Fibroblast of mammary gland (primary cell): ENCODE results near the gene SOHLH2.
A peak's percentile ranks its signal among the peaks of the same experiment; 100 is the strongest.

Experiments
- DNase-seq: peaks from one replicate; pipeline ENCODE4 v3.0.0-alpha.2; 2010; ENCODE audit warnings: low read depth
- H3K4me3 ChIP-seq: 2 replicates; pipeline ENCODE4 v1.5.1; 2011; ENCODE audit warnings: low read depth, mild to moderate bottlenecking, low read length, moderate library complexity; ENCODE audit not compliant: control insufficient read depth
- TF ChIP-seq, protein P1 (sequence below): conservative IDR thresholded peaks from 2 replicates; pipeline ENCODE4 v1.5.1; 2011; ENCODE audit warnings: low read depth, low read length, inconsistent platforms; ENCODE audit not compliant: control insufficient read depth, insufficient read depth

Gene SOHLH2

DNA sequence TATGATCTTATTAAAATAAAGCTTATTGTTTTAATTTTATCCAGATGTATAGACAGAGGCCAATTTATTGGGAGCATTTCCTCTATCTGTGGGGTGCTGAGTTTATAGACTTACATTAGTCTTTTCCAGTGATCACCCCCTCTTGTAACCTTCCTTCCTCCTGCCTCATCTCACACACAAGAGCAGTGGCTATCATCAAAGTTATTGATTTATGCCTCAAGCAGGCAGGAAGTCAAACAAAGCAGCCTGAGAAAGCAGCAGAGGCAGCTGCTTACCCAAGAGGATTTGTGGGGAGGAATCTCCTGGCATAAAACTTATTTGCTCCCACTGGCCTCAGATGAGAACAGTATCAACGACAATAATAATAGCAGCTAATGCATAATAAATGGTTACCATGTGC is 56.9 kb downstream of the SOHLH2 start:
- H3K4me3 ChIP-seq: no peak overlapping the region
- peak; percentile 79 for DNase-seq
- TF ChIP-seq, protein P1, sequence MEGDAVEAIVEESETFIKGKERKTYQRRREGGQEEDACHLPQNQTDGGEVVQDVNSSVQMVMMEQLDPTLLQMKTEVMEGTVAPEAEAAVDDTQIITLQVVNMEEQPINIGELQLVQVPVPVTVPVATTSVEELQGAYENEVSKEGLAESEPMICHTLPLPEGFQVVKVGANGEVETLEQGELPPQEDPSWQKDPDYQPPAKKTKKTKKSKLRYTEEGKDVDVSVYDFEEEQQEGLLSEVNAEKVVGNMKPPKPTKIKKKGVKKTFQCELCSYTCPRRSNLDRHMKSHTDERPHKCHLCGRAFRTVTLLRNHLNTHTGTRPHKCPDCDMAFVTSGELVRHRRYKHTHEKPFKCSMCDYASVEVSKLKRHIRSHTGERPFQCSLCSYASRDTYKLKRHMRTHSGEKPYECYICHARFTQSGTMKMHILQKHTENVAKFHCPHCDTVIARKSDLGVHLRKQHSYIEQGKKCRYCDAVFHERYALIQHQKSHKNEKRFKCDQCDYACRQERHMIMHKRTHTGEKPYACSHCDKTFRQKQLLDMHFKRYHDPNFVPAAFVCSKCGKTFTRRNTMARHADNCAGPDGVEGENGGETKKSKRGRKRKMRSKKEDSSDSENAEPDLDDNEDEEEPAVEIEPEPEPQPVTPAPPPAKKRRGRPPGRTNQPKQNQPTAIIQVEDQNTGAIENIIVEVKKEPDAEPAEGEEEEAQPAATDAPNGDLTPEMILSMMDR: no peak

DNA sequence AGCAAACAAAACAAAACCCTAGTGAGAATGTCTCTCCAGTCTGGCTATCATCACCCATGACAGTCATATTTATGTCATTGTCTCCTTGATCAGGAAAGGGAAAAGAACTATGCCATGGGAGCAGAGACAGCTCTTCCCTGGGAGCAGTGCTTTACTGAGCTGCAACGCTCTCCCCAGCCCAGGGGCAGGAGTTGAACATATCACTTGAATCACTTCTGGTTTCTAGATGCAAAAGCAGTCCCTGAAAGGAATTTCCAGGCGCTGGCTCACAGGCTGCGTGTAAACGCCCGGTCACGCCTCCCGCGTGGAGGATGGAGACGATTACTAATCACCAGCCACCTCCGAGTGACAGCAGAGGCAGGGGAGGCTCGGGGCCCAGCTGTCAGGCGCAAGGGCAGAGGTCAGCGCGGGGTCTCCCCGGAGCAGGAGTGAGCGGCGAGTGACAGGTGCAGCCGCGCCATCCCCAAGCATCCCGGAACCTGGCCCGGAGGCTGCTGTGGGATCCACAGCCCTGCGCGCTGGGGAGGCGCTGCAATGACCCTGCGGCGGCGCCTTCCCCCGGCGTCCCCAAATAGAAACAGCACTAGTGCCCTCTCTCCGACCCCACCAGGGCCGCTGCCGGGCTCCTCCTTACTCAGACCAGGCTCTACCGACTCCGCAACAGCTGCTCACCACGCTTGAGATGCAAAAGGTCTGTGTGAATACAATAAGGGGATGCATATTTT is 59.6 kb downstream of the SOHLH2 start:
- TF ChIP-seq, protein P1: no peak
- no peak for DNase-seq
- H3K4me3 ChIP-seq: no peak overlapping the region

DNA sequence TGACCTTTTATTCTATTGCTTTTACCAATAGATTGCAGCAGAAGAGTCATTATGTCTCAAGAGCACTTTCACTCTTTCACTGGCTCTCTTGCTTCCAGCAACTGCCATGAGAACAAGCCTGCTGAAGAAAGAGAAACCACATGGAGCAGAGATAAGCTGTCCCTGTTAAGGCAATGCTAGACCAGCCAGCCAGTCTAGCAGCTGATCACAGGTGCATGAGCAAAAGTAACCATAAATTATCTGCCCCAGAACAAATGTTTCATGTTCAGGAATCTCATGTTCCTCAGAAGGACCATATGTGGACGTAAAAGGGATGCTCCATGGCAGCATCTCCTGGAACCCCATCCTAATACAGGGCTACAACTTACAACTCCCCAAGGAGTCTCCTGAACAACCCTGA is 62.8 kb downstream of the SOHLH2 start:
- DNase-seq: no peak
- TF ChIP-seq, protein P1: no peak
- H3K4me3 ChIP-seq: no peak overlapping the region

DNA sequence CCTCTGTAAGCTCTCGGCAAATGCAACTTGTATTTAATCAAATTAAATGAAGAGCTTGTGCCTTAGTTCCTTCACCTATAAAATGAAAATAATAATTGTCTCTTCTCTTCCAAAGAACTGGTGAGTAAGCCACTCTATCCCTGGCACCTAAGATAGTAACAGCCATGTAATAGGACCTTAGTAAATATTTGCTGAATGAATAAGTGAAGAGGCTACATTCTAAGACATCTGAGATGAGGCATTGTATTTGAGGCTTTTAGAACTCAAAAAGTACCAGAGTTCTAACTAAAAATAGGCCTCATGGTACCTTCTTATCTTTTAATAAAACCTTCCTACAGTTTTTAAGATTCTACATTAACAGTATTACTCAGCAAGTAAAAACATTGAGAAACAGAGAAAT is 65.9 kb downstream of the SOHLH2 start:
- no peak overlapping the region for H3K4me3 ChIP-seq
- peak; percentile 59 for DNase-seq
- TF ChIP-seq, protein P1: no peak

DNA sequence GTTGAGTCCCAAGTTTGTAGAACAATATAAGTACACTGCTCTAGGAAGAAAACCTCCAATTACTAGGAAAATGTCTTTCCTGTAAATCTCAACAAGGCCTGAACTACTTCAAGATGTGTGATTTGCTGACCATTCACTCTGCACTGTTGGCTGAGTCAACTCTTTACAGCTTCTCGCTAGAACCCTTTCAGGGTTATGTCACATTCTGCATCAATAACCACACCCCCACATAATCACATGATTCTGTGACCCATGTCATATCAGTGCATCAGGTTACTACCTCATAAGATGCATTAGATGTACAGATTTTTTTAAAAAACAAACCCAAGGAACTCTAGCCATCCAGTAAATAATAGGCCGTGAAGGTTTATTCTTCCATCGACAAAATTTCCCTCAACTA is 67.0 kb downstream of the SOHLH2 start:
- no peak for DNase-seq
- no peak overlapping the region for H3K4me3 ChIP-seq
- TF ChIP-seq, protein P1: no peak

DNA sequence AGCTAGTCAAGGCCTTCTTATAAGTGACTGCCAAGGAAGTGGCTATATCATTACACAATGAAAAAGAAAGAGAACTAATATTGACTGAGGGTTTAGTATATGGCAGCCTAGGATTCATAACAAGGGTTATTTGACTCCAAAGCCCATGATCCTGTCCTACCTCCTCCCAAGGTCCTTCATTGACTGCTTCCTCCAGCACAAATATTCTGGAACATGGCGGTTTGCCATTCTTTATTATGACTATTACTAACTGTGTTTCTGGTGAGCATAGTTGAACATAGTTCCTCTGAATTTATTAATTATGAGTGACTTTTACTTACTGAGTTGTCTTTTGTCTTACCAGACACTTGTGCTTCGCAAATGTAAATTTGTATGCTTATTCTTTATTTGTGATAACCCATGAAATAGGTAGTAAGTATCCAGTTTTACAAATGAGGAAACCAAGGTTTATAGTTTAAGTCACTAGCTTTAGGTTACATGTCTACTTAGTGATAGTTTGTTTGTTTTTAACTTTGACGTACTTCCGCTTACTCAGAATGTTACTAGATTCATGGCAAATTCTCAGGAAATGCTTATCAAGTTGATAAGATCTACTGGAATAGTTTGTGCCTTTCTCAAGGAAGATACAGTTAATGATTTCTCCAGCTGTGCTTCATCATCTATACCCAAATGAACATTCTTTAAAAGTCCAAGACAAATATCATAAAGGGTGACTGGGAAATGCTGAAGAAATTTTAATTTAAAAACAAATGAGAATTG is 67.7 kb downstream of the SOHLH2 start:
- DNase-seq: no peak
- H3K4me3 ChIP-seq: no peak overlapping the region
- TF ChIP-seq, protein P1: no peak
